Astrocyte (in vitro differentiated cells and primary cell): ENCODE results near the gene MRPL4. TPM values are rescaled to one million over a fixed set of nuclear protein-coding genes. Genes with fewer than 3 reads are reported as not detected.

ENCODE experiments used
- DNase-seq: peaks from one replicate; pipeline ENCODE4 v3.0.0-alpha.2; 2010; ENCODE audit warnings: low read depth
- FAIRE-seq: peaks from 2 replicates; lab custom pipeline; 2011; peaks lifted over from hg19 to GRCh38; lab: Jason Lieb, UNC
- H2AFZ ChIP-seq: 2 replicates; pipeline ENCODE4 v1.6.0; 2012; ENCODE audit warnings: low read depth, low read length, inconsistent platforms
- H3K27ac ChIP-seq: 2 replicates; pipeline ENCODE4 v1.5.1; 2011; ENCODE audit warnings: low read depth, low read length, inconsistent platforms
- H3K27me3 ChIP-seq: 2 replicates; pipeline ENCODE4 v1.6.0; 2011; ENCODE audit warnings: low read length, inconsistent platforms; ENCODE audit not compliant: insufficient read depth
- H3K36me3 ChIP-seq: 2 replicates; pipeline ENCODE4 v1.5.1; 2011; ENCODE audit warnings: low read length, inconsistent platforms; ENCODE audit not compliant: insufficient read depth
- H3K4me1 ChIP-seq: 2 replicates; pipeline ENCODE4 v1.5.1; 2011; ENCODE audit warnings: low read length, inconsistent platforms; ENCODE audit not compliant: insufficient read depth
- H3K4me2 ChIP-seq: 2 replicates; pipeline ENCODE4 v1.6.0; 2012; ENCODE audit warnings: low read length, inconsistent platforms
- H3K4me3 ChIP-seq: 2 replicates; pipeline ENCODE4 v1.5.1; 2011; ENCODE audit warnings: low read depth, mild to moderate bottlenecking, low read length, inconsistent platforms; ENCODE audit not compliant: insufficient read depth
- H3K79me2 ChIP-seq: 2 replicates; pipeline ENCODE4 v1.6.0; 2012; ENCODE audit warnings: mild to moderate bottlenecking, low read length, inconsistent platforms; ENCODE audit not compliant: insufficient read depth
- H3K9ac ChIP-seq: 2 replicates; pipeline ENCODE4 v1.6.0; 2012; ENCODE audit warnings: mild to moderate bottlenecking, low read length, inconsistent platforms
- H3K9me3 ChIP-seq: 2 replicates; pipeline ENCODE4 v1.5.1; 2012; ENCODE audit warnings: low read depth, mild to moderate bottlenecking, low read length, inconsistent platforms; ENCODE audit not compliant: insufficient read depth
- H4K20me1 ChIP-seq: 2 replicates; pipeline ENCODE4 v1.6.0; 2012; ENCODE audit warnings: low read length, inconsistent platforms; ENCODE audit not compliant: insufficient read depth
- H3K27ac Mint-ChIP-seq: one replicate; pipeline ENCODE4 v1.8.0; 2021; ENCODE audit warnings: mild to moderate bottlenecking, mixed read lengths; ENCODE audit not compliant: unreplicated experiment
- H3K27me3 Mint-ChIP-seq: one replicate; pipeline ENCODE4 v1.8.0; 2021; ENCODE audit warnings: low read depth, mixed read lengths; ENCODE audit not compliant: unreplicated experiment
- H3K36me3 Mint-ChIP-seq: one replicate; pipeline ENCODE4 v1.8.0; 2021; ENCODE audit warnings: low read depth, mixed read lengths; ENCODE audit not compliant: unreplicated experiment
- H3K4me1 Mint-ChIP-seq: one replicate; pipeline ENCODE4 v1.8.0; 2021; ENCODE audit warnings: low read depth, mixed read lengths; ENCODE audit not compliant: unreplicated experiment
- H3K4me3 Mint-ChIP-seq: one replicate; pipeline ENCODE4 v1.8.0; 2021; ENCODE audit warnings: mild to moderate bottlenecking, moderate library complexity, mixed read lengths; ENCODE audit not compliant: unreplicated experiment
- H3K9me3 Mint-ChIP-seq: one replicate; pipeline ENCODE4 v1.8.0; 2021; ENCODE audit warnings: mild to moderate bottlenecking, mixed read lengths; ENCODE audit not compliant: unreplicated experiment
- EZH2 ChIP-seq: IDR thresholded peaks from 2 replicates; pipeline ENCODE4 v1.6.1; 2012; ENCODE audit warnings: mild to moderate bottlenecking, low read length, inconsistent platforms; ENCODE audit not compliant: insufficient read depth
- total RNA-seq: library from RNA; stranded (reverse); gene quantifications from 2 replicates; pipeline ENCODE4 v1.2.1, GENCODE V29; 2021
- TF ChIP-seq, protein P1 (sequence below): IDR thresholded peaks from 2 replicates; pipeline ENCODE4 v1.5.1; 2011; ENCODE audit warnings: low read depth, mild to moderate bottlenecking, inconsistent platforms, low read length, moderate library complexity; ENCODE audit not compliant: insufficient read depth

The MRPL4 gene
- total RNA-seq, 1 donor from 2014 or later: 60.3 TPM

DNA sequence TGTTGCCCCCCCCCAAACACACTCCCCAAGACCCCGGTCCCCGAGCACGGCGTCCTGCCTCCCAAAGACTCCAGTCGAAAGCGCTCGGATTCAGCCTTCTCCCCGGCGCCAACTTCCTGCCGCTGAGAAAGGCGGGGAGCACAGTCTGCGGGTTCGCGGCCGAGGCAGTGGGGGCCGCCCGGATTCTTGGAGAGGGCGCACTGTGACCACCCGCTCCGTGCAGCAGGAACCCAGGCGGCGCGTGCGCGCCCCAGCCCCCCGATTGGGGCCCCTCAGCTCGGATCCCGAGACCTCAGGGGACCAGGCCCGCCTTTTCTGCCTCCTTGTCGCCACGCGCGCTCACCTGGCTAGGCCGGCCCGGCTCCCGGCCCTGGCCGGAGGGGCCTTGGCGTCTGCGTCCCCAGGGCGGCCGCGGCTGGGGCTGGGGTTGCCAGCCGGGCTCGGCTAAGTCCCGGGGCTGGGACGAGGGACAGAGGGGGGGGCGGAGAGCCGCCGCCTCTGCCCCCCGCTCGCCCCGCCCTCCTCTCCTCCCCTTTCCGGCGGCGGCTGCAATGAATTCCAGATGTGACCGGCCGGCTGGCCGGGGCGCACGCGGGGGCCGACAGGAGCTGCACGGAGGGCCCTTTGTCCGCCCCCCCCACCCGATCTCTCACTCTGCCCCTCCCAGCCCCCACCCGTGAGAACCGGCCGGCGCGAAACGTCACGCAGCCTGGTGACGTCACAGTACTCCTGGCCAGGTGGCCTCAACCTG, 21.0 kb upstream of the MRPL4 start, which contains the start of gene S1PR2:
Gene S1PR2, minus strand, starts transcription at position 471 of the 751 bp plus-strand sequence. CDS start 6,426 bp downstream, outside the sequence.
- no peaks in the 10 kb centered on the region for H3K27me3 ChIP-seq
- peak within 1 kb of the TSS; percentile 94 for H2AFZ ChIP-seq
- Mint-ChIP-seq H3K36me3 (no peaks in the 10 kb centered on the region), H3K9me3 (no peaks in the 10 kb centered on the region), H3K4me1 (peaks cover 3% of the 10 kb centered on the region), H3K4me3 (peak within 1 kb of the TSS; percentile 84), H3K27ac (peak within 1 kb of the TSS; percentile 87), H3K27me3 (no peaks in the 10 kb centered on the region)
- H3K27ac ChIP-seq: peak within 1 kb of the TSS; percentile 78
- peak within 1 kb of the TSS; percentile 93 for H3K4me2 ChIP-seq
- peaks cover 19% of the 10 kb centered on the region for H4K20me1 ChIP-seq
- H3K79me2 ChIP-seq: peaks cover 17% of the 10 kb centered on the region
- H3K9me3 ChIP-seq: no peaks in the 10 kb centered on the region
- H3K4me3 ChIP-seq: peak within 1 kb of the TSS; percentile 80
- TF ChIP-seq, protein P1, sequence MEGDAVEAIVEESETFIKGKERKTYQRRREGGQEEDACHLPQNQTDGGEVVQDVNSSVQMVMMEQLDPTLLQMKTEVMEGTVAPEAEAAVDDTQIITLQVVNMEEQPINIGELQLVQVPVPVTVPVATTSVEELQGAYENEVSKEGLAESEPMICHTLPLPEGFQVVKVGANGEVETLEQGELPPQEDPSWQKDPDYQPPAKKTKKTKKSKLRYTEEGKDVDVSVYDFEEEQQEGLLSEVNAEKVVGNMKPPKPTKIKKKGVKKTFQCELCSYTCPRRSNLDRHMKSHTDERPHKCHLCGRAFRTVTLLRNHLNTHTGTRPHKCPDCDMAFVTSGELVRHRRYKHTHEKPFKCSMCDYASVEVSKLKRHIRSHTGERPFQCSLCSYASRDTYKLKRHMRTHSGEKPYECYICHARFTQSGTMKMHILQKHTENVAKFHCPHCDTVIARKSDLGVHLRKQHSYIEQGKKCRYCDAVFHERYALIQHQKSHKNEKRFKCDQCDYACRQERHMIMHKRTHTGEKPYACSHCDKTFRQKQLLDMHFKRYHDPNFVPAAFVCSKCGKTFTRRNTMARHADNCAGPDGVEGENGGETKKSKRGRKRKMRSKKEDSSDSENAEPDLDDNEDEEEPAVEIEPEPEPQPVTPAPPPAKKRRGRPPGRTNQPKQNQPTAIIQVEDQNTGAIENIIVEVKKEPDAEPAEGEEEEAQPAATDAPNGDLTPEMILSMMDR: no peak
- no peak for TF ChIP-seq EZH2
- FAIRE-seq (no peak), DNase-seq (no peak)
- H3K9ac ChIP-seq: peak within 1 kb of the TSS; percentile 88
- peaks cover 10% of the 10 kb centered on the region for H3K4me1 ChIP-seq
- no peaks in the 10 kb centered on the region for H3K36me3 ChIP-seq

DNA sequence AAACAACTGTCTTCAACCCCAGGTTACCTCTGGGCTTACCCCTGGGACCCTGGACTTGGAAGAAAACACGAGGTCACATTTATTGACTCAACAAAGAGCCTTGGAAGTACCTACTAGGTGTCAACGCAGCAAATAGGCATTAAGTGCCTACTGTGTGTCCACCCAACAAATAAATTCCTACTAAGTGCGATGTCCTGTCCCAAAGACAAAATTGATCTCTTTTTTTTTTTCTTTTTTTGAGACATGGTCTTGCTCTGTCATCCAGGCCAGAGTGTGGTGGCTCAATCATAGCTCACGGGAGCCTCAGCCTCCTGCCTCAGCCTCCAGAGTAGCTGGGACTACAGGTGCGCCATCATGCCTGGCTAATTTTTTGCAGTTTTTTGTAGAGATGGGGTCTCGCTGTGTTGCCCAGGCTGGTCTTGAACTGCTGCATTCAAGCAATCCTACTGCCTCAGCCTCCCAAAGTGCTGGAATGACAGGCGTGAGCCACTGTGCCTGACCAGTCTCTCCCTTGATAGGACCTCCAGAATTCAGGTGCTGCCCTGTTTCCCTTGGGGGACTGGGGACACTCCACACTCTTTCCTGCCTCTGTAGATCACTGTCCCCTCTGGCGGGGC, 20.3 kb upstream of the MRPL4 start:
- no peak overlapping the region for H3K4me3 ChIP-seq
- no peaks in the 10 kb centered on the region for H3K36me3 ChIP-seq
- TF ChIP-seq, protein P1: no peak
- no peak for TF ChIP-seq EZH2
- H2AFZ ChIP-seq: no peak overlapping the region
- Mint-ChIP-seq H3K4me1 (peaks cover 1% of the 10 kb centered on the region), H3K4me3 (peak overlapping the region; percentile 81), H3K27ac (peak overlapping the region; percentile 87), H3K27me3 (no peaks in the 10 kb centered on the region), H3K36me3 (no peaks in the 10 kb centered on the region), H3K9me3 (no peaks in the 10 kb centered on the region)
- H3K9ac ChIP-seq: peak overlapping the region; percentile 88
- H3K27me3 ChIP-seq: no peaks in the 10 kb centered on the region
- peaks cover 11% of the 10 kb centered on the region for H3K4me1 ChIP-seq
- peaks cover 17% of the 10 kb centered on the region for H3K79me2 ChIP-seq
- DNase-seq: no peak
- FAIRE-seq: no peak
- H3K9me3 ChIP-seq: no peaks in the 10 kb centered on the region
- H3K27ac ChIP-seq: no peak overlapping the region
- peaks cover 16% of the 10 kb centered on the region for H4K20me1 ChIP-seq
- peak overlapping the region; percentile 93 for H3K4me2 ChIP-seq

DNA sequence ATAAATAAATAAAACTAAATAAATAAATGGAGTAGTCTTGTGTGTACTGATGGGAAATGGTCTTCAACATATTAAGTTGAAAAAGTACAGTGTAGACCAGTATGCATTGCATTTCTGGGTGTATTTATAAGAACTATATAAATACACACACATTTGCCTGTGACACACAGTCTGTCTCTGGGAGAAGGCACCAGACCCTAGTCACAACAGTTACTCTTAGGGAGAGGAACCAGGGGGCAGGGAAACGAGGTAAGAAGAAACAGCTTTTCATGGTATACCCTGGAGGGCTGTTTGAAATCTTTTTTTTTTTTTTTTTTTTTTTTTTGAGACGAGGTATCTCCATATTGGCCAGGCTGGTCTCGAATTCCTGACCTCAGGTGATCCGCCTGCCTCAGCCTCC, 18.1 kb upstream of the MRPL4 start:
- H3K27me3 Mint-ChIP-seq: no peaks in the 10 kb centered on the region
- Histone ChIP-seq H3K4me1 (peaks cover 3% of the 10 kb centered on the region), H3K79me2 (peaks cover 13% of the 10 kb centered on the region), H4K20me1 (peaks cover 7% of the 10 kb centered on the region), H3K27me3 (no peaks in the 10 kb centered on the region), H3K4me3 (no peak overlapping the region), H3K4me2 (no peak overlapping the region), H3K36me3 (no peaks in the 10 kb centered on the region), H2AFZ (no peak overlapping the region), H3K9ac (no peak overlapping the region), H3K27ac (no peak overlapping the region), H3K9me3 (no peaks in the 10 kb centered on the region)
- H3K9me3 Mint-ChIP-seq: no peaks in the 10 kb centered on the region
- H3K27ac Mint-ChIP-seq: no peak overlapping the region
- H3K4me1 Mint-ChIP-seq: peaks cover 1% of the 10 kb centered on the region
- H3K36me3 Mint-ChIP-seq: no peaks in the 10 kb centered on the region
- FAIRE-seq (no peak), DNase-seq (no peak)
- TF ChIP-seq EZH2: no peak
- TF ChIP-seq, protein P1: no peak
- no peak overlapping the region for H3K4me3 Mint-ChIP-seq
